ENCODE results near the gene ARHGEF10L. TPM values are rescaled to one million over a fixed set of nuclear protein-coding genes. Genes with fewer than 3 reads are reported as not detected.
"Not testable (repeated sequence)": the region's sequence is repeated elsewhere in the genome, so short reads cannot be mapped to it uniquely, and the experiment has no call there.

Gene ARHGEF10L
- total RNA-seq, 2 donors from 2014 or later, result 26.0 to 39.7 TPM

DNA sequence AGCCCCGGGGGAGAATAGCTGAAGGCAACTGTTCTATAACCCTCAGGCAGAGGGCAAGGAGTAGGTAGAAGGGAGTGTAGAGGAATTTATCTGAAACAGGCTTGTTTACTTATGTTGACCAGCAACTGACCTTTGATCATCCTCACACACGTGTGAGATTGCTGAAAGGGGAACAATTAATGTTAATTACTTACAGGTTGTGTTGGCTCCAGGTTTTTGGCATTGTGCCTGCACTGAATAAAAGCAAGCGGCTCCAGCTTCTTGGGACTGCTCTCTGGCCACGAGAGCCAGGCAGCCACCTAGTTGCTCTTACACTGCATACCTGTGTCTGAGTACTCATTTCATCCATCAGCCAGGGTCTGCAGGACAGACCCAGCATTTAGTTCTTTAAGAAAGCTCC, 41.3 kb upstream of the ARHGEF10L start:
- no peak for DNase-seq (ENCODE audit: low spot score)
- TF ChIP-seq POLR2AphosphoS5 (IDR thresholded peaks at IDR 0.05) (no peak), POLR2A (IDR thresholded peaks at IDR 0.05) (no peak)
- TF ChIP-seq, protein P1, sequence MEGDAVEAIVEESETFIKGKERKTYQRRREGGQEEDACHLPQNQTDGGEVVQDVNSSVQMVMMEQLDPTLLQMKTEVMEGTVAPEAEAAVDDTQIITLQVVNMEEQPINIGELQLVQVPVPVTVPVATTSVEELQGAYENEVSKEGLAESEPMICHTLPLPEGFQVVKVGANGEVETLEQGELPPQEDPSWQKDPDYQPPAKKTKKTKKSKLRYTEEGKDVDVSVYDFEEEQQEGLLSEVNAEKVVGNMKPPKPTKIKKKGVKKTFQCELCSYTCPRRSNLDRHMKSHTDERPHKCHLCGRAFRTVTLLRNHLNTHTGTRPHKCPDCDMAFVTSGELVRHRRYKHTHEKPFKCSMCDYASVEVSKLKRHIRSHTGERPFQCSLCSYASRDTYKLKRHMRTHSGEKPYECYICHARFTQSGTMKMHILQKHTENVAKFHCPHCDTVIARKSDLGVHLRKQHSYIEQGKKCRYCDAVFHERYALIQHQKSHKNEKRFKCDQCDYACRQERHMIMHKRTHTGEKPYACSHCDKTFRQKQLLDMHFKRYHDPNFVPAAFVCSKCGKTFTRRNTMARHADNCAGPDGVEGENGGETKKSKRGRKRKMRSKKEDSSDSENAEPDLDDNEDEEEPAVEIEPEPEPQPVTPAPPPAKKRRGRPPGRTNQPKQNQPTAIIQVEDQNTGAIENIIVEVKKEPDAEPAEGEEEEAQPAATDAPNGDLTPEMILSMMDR (IDR thresholded peaks at IDR 0.05), result no peak
- Histone ChIP-seq H3K4me1 (replicated peaks) (no peaks in the 10 kb centered on the region), H3K27me3 (replicated peaks; ENCODE audit: insufficient read depth) (no peaks in the 10 kb centered on the region), H3K9me3 (no peaks in the 10 kb centered on the region), H3K36me3 (no peaks in the 10 kb centered on the region), H3K4me3 (no peak overlapping the region), H3K27ac (no peak overlapping the region)
- intact Hi-C loops (cut with DNase I), result loop anchor here (10.0 kb wide), 2 partner anchors 607 to 1077 kb away; partner anchors contain the start of gene IGSF21
- 39% methylated on average over 4 of the region's 4 CpGs for WGBS

DNA sequence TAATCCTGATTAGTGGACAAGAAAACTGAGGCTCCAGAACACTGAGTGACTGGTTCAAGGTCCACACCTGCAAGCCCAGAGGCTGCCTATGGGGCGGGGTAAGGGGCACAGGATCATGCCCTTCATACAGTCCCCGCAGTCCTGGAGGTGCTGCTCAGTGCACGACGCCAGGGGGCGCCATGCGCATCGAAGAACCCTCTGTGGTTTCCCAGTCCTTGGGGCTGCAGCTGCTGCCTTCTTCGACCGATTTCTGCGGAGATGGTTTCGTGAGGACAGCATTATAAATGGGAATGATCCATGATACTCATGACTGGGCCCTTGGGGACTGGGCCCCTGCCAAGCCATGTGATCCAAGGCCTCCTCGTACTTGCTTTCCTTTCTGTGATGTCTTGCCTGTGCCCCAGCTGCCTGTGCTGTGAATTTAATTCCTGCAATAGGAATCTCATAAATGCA, 37.1 kb upstream of the ARHGEF10L start:
- peak; percentile 79 for DNase-seq (ENCODE audit: low spot score)
- no peak overlapping the region for H3K4me3 ChIP-seq
- intact Hi-C loops (cut with DNase I), result loop anchor here (2.0 to 10.0 kb wide), 2 partner anchors 104 to 1362 kb away; no protein-coding TSS in a partner anchor
- TF ChIP-seq, protein P1 (IDR thresholded peaks at IDR 0.05), result peak; percentile 85 to 95 (median 94)
- no peak for TF ChIP-seq POLR2A (IDR thresholded peaks at IDR 0.05)
- peak; percentile 80 for TF ChIP-seq POLR2AphosphoS5 (IDR thresholded peaks at IDR 0.05)
- peak overlapping the region; percentile 32 to 56 for H3K27ac ChIP-seq
- H3K36me3 ChIP-seq, result no peaks in the 10 kb centered on the region
- H3K4me1 ChIP-seq (replicated peaks), result no peaks in the 10 kb centered on the region
- 2% methylated on average over 10 of the region's 12 CpGs for WGBS
- no peaks in the 10 kb centered on the region for H3K27me3 ChIP-seq (replicated peaks; ENCODE audit: insufficient read depth)
- no peaks in the 10 kb centered on the region for H3K9me3 ChIP-seq

DNA sequence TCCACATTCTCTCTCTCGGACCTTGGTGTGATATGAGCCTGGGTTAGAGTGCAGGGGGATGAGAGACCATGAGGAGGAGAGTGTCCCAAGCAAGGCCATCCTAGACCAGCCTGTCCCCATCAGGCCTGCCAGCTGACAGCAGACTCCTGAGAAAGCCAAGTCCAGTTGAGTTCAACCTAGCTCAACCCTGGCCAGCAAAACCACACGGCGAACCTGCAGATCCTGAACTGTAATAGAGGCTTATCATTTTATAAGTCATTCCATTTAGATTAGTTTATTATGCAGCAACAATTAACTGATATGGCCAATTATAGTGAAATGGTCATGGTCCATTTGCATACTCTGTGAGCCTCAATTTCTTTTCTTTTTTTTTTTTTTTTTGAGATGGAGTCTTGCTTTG, 36.4 kb upstream of the ARHGEF10L start:
- TF ChIP-seq POLR2A (IDR thresholded peaks at IDR 0.05) (no peak), POLR2AphosphoS5 (IDR thresholded peaks at IDR 0.05) (no peak)
- TF ChIP-seq, protein P1 (IDR thresholded peaks at IDR 0.05), result no peak
- no peaks in the 10 kb centered on the region for H3K9me3 ChIP-seq
- DNase-seq (ENCODE audit: low spot score), result no peak
- peak overlapping the region; percentile 32 to 56 for H3K27ac ChIP-seq
- no peak overlapping the region for H3K4me3 ChIP-seq
- H3K4me1 ChIP-seq (replicated peaks), result no peaks in the 10 kb centered on the region
- 81% methylated on average over 3 of the region's 3 CpGs for WGBS
- no peaks in the 10 kb centered on the region for H3K27me3 ChIP-seq (replicated peaks; ENCODE audit: insufficient read depth)
- H3K36me3 ChIP-seq, result no peaks in the 10 kb centered on the region
- intact Hi-C loops (cut with DNase I), result loop anchor here (2.0 to 10.0 kb wide), 2 partner anchors 104 to 1362 kb away; no protein-coding TSS in a partner anchor

DNA sequence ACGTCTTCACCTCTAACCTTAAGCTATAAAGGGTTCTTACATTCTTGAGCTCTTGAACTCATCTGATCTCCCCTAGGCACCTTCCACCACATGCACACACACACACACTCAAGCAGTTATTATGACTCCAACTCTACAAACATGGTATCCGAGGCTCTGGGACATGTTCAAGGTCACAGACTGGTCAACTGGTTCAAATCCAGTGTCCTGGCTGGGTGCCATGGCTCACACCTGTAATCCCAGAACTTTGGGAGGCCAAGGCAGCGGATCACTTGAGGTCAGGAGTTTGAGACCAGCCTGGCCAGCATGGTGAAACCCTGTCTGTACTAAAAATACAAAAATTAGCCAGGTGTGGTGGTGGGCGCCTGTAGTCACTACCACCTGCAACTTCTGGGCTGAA, 32.3 kb upstream of the ARHGEF10L start:
- not testable (repeated sequence) for DNase-seq (ENCODE audit: low spot score); H3K27me3 ChIP-seq (replicated peaks; ENCODE audit: insufficient read depth); H3K9me3 ChIP-seq; H3K4me1 ChIP-seq (replicated peaks); H3K27ac ChIP-seq; H3K4me3 ChIP-seq; H3K36me3 ChIP-seq
- WGBS, result 80% methylated on average over 4 of the region's 4 CpGs
- intact Hi-C loops (cut with DNase I), result loop anchor here (10.0 kb wide), 1 partner anchor 1358 kb away; no protein-coding TSS in a partner anchor

DNA sequence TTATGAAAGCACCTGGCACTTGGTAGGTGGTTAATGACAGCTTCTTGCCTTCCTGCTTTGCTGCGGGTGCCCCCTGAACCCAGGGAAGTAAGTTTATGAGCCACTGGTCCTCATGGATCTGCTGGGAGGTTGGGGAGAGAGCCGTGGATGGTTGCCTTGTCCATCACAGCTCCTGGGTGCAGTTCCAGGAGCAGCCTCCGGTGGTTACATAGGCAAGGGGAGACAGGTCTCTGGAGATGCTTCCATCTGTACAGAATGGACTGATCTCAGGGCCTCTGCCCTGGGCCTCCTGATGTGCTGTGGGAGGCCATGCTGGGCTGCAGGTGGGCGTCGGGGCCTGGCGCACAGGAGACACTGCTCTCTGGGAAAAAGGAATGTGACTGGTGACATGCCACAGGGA, 31.6 kb upstream of the ARHGEF10L start:
- Histone ChIP-seq H3K27me3 (replicated peaks; ENCODE audit: insufficient read depth) (no peaks in the 10 kb centered on the region), H3K27ac (no peak overlapping the region), H3K4me1 (replicated peaks) (no peaks in the 10 kb centered on the region), H3K4me3 (no peak overlapping the region), H3K36me3 (no peaks in the 10 kb centered on the region), H3K9me3 (no peaks in the 10 kb centered on the region)
- intact Hi-C loops (cut with DNase I), result loop anchor here (10.0 kb wide), 1 partner anchor 1357 kb away; no protein-coding TSS in a partner anchor
- 95% methylated on average over 6 of the region's 6 CpGs for WGBS
- no peak for DNase-seq (ENCODE audit: low spot score)
- TF ChIP-seq POLR2A (IDR thresholded peaks at IDR 0.05) (no peak), POLR2AphosphoS5 (IDR thresholded peaks at IDR 0.05) (no peak)
- TF ChIP-seq, protein P1 (IDR thresholded peaks at IDR 0.05), result no peak

All from prostate gland (tissue), 2 donors.